Eye (tissue), 1 donor: ENCODE results near the gene ARHGAP5.

Experiments
- DNase-seq: peaks from one replicate; pipeline ENCODE4 v3.0.0-alpha.2; 2015

Gene ARHGAP5

GRCh38 chr14:32075672-32076277 is 1.3 kb upstream of the ARHGAP5 start:
- no peak for DNase-seq

DNA sequence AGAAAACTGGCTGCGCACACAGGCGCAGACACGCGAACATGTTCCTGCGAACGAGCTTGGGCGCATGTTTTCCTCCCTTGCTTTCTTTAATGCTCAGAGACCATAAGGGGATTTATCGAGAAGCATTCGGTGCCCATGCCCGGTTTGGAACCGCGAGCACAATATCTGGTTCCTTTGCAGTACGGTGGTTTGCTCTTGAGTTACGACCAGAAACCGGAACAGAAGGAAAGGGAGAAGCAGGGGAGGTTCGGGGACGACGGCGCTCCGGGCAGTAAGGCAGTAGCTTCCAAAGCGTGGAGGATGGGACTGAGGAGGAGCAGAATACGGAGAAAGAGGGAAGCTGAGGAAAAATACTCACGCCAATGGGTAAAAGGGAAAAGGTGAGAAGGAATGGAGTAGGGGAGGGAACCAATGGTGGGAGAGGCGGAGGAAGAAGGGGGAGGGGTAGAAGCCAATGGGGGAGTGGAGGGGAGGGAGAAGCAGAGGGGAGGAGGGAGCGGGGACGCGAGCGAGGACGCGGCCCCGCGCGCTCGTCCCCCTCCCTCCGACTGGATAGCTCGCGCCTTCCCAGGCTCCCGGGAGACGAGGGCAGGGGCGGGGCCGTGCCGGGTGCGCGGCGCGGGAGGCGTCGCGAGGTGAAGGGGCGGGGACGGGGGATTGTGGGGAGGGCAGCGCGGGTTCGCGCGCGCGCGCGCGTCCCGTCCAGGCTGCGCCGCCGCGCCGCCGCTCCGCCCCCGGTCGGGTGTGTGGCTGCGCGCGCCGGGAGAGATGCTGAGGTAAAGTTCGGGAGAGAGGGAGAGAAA is 625 bp upstream of the ARHGAP5 start:
- DNase-seq = peak; percentile 98

GRCh38 chr14:32078023-32078857 is 1.1 kb downstream of the ARHGAP5 start:
- peak; percentile 86 for DNase-seq

DNA sequence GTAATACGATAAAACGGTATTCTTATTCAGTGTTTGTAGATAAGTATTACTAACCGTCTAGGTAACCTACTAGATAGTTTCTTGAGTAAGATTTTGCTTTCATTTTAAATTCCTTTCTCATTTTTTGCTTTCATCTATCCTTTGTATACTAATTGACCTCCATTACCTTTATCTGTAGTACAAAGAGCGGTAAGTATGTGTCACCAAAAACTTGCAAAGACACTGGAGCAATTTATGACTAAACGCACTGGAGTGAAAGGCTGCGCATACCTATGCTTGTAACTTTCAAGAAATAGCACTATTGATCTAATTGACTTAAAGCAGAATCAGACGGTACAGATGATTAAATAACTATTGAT is 1.7 kb downstream of the ARHGAP5 start:
- peak; percentile 53 for DNase-seq

GRCh38 chr14:32079264-32079663 is 2.2 kb downstream of the ARHGAP5 start:
- DNase-seq = no peak

DNA sequence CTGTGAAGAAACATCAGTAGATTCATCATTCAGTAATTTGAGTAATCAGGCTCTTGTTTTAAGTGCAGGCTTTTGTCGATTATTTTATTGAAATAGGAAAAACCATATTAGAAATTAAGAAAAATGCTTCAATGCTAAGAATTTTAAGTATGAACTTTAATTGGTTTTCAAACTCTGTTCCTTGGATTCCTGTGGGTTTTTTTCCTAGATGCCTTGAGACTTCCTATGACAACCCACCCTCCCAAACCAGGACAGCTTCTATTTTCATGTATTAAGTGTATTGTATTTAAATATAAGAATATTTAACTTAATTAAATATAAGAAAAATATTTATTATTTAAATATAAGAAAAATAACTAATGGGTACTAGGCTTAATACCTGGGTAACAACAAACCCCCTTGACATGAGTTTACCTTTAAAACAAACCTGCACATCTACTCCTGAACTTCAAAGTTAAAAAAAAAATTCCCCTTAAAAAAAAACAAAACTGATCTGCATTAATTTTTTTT is 3.0 kb downstream of the ARHGAP5 start:
- DNase-seq = no peak

DNA sequence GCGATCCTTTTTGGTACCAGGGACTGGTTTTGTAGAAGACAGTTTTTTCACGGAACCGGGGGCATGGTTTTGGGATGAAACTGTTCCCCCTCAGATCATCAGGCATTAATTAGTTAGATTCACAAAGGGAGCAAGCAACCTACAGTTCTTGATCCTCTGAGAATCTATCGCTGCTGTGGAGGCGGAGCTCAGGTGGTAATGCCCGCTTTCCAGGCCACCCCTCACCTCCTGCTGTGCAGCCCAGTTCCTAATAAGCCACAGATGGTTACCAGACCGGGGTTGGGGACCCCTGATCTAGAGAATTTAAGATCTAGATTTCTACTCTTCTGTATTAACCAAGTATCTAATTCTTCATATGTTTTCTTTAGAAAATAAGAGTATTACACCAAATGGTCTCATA is 4.8 kb downstream of the ARHGAP5 start:
- no peak for DNase-seq

- DNase-seq = no peak
These were observed 6.2 kb downstream of the ARHGAP5 start for GRCh38 chr14:32083315-32083624.

DNA sequence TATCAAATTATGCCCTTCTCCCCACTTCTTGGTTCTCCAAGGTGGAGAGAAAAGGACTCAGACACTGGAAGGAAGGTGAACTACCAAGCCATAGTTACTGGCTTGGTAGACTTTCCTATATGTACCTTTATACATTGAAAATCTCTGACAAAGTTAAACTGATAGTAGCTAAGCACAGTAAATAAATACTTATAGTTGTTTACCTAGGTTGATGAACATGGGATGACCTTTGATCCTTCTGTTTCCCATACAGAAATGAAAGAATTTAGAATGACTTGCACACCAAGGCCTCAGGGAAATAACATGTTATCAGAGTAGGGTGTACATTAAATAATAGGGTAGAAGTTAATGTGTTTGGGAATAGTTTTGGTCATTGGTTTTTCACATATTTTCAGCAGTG is 6.7 kb downstream of the ARHGAP5 start:
- DNase-seq = no peak

DNA sequence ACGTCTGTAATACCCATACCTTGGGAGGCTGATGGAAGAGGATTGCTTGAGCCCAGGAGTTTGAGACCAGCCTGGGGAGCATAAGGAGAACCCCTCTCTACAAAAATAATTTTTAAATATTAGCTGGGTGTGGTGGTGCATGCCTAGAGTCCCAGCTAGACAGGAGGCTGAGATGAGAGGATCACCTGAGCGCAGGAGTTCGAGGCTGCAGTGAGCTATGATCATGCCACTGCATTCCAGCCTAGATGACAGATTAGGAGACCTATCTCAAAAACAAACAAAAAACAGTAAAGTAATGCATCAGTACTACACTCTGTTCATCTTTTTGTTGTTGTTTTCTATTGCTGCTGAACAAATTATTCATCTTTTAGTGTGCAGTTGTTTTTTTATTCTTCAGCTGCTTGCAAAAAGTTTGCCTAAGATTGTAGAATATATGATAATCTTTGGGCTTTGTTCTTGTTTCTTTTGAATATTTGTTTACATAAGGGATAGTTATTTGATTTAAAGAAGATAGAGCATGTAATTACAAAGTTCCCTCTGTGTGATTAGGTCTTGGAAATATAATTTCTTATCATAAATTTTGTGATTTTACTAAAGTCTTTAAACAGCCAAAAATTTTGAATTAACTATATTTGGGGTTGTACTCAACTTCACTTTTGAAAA is 8.2 kb downstream of the ARHGAP5 start:
- no peak for DNase-seq

- no peak for DNase-seq
These were observed 8.8 kb downstream of the ARHGAP5 start for GRCh38 chr14:32085845-32086383.

DNA sequence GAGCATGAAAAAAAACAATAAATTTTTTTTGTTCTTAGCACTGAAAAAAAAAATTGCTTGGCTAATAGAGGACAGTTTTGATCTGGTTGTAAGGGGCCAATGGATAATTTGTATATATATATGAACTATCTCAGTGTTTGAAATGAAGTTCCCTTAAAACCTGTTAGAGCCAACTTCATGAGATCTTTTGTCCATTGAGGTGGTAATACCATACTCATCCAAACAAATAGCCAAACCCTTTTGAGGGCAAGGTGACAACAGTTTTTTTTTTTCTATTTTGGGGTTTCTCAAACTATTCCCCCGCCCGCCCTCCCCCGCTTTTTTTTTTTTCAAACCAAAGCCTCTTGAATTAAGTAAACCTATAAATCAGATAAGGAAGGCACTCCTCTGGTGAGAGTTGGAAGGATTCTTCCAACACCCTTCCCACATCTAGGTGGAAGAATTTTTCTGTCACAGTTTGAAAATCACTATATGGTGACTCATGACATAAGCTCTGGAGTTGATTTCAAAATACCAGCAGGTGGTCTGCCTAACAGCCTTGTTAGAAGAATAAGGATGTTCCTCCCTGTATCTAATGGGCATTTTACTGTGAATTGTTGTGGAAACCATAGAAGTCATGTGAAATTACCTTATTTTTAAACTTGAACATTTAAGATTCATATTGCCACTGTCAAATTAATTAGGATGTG is 10.2 kb downstream of the ARHGAP5 start:
- DNase-seq = peak; percentile 52

DNA sequence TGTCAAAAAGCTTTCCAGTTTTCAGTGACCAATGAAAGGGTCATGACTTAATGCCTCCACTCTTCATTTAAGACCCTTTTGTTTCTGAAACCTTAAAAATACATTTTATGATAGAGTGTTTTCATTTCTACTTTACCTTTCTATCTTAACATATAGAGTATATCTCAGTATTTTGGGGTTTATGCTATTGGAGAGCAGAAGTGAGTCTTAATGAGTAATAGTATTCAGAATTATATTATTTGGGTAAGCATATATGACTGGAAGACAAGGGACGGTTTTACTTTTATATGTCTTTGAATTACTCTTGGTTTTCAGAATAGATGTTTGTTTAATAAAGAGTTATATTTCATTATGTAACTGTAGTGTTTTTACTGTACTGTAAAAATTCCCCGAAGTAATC is 10.8 kb downstream of the ARHGAP5 start:
- no peak for DNase-seq

DNA sequence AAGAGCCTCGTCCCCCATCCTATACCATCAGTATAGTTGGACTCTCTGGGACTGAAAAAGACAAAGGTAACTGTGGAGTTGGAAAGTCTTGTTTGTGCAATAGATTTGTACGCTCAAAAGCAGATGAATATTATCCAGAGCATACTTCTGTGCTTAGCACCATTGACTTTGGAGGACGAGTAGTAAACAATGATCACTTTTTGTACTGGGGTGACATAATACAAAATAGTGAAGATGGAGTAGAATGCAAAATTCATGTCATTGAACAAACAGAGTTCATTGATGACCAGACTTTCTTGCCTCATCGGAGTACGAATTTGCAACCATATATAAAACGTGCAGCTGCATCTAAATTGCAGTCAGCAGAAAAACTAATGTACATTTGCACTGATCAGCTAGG is 13.6 kb downstream of the ARHGAP5 start:
- no peak for DNase-seq

DNA sequence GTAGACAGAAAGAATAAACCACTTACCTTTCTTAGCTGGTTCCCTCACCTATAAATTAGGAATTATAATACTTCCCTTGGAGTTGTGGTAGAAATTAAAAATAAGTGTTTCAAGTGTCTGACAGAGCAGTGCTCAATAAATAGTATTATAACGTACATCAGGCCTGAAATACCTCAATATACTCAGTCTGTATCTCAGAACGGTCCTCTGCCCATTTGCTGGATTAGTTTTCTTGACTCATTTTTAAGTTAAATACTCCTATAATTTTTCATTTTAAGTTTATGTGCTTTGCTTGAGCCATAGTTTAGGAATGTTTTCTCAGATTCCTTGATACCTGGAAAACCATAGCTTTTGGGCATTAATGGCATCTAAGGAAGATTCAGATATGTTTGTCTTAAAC is 22.4 kb downstream of the ARHGAP5 start:
- DNase-seq = no peak

- DNase-seq = no peak
These were observed 23.1 kb downstream of the ARHGAP5 start for GRCh38 chr14:32100175-32100574.

DNA sequence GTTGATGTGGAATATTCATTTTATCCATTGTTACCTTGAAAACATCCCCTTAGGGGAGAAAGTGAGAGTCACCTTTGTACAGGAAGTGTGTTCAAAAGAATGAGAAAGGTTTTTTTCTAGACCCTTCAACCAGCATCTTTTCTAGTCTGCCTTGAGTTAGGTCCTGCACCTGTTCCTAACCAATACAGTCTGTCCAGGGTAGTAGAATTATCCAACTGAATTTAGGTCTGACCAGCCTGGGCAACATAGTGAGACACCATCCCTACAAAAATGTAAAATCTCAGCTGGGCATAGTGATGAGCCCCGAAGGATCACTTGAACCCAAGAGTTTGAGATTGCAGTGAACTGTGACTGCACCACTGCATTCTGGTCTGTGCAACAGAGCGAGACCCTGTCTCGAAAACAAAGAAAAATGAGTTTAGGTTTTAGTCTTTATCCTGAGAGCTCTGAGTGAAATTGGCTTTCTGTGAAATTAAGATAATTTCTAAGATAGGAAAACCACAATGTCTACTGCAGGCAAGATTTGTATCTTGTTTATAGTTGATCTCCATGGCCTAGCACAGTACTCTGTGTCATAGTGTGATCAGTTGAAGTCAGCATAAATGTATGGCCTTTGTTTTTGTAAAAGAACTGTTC is 25.2 kb downstream of the ARHGAP5 start:
- no peak for DNase-seq

DNA sequence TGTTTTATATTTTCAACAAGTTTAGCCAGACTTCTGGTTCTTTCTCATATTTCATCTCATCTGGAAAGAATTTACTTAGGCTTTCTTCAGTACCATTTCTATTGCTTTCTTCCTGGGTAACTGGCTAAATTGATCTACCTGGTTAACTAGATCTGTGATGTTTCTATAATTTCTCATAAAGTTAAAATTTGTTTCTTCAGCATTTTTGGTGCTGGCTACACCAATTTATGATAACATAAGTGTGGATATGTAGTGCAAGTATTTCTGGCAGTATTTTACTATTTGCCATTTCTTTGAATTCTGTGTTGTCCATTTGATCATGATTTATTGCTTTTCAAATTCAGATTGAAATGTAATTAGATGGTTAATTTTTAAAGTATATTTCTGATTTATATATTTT is 25.9 kb downstream of the ARHGAP5 start:
- DNase-seq = no peak

- no peak for DNase-seq
These were observed 27.2 kb downstream of the ARHGAP5 start for GRCh38 chr14:32104308-32104707.

DNA sequence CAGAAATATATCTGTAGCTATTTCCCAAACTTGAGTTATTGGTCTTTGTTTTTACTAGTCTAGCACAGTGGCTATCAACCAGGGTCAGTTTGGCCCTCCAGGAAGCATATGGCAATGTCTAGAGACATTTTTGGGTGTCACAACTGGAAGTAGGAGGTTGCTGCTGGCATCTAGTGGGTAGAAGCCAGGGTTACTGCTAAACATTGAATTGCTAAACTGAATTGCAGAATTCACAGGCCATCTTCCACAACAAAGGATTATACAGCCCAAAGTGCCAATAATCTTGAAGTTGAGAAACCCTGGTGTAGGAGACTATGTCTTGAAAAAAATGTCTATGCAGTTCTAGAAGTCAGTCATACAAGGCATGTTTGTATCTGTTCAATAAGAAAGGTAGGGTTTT is 27.7 kb downstream of the ARHGAP5 start:
- DNase-seq = no peak

DNA sequence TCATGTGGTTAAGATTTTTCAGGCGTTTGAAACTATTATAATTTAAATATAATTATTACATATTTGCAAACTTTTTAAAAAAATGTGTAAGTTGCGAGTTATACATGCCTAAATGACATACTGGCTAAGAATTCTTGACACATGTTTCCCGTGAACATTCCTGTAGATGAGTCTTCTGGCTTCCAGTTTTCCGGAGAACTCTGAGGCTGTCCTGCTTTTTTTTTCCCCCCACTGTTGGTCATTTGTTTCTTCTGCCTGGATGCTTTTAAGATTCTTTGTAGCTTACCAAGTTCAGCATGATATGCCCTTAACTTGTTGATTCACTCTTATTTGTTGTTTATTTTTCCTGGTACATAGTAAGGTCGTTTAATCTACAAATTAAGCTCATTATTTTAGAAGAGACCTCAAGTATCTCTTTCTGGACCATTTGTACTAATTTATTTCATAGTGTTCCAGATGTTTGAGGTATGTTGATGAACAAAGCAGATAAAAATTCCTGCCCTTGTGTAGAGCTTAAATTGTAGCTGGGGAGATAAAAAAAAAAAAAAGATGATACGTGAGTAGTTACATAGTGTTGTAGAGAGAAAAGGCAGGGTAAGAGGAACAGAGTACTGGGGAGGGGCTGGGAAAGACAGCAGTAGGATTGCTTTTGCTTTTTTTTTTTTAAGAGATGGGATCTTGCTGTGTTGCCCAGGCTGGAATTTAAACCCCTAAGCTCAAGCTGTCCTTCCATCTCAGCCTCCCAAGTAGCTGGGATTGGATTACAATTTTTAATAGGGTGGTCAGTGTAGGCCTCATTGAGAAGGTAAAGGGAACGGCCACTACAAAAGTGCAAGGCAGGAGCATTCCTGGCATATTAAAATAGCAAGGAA is 32.8 kb downstream of the ARHGAP5 start:
- no peak for DNase-seq
